ENCODE results near the gene CXCL14.

DNA sequence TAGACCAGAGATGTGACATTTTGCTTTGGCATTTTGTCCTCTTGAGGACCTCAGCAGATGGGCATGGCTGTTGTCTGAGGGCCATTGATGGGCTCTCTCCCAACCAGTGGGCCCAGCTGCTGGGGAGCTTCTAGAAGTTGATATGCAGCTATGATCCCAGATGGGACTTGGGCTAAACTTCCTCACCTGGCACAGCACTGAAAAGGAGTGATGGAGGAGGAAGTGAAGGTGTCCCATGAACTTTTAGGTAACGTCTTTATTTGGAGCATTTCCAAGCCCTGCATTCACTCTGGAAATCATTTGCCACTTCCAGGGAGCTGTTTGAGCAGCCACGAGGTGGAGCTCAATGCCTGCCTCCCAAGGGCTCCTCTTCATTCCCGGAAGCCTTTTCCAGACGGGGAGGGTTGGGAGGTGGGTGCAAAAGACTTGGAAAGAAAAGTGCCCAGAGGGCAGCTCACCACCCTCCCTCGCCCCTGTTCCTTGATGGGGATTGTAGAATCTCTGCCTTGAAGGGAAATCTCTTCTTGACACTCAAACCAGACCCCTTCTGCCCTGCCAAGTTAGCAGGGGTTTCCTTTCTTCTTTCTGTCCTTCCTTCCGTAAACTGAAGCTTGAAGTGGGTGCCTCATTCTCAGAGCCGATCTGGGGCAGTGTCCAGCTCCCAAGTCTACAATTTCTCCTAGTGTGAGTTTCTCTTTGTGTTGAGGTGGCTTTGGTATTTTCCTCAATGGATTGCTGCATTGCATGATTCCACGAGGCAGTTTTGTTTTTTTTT, 24.9 kb downstream of the CXCL14 start:
- TF ChIP-seq, protein P1, sequence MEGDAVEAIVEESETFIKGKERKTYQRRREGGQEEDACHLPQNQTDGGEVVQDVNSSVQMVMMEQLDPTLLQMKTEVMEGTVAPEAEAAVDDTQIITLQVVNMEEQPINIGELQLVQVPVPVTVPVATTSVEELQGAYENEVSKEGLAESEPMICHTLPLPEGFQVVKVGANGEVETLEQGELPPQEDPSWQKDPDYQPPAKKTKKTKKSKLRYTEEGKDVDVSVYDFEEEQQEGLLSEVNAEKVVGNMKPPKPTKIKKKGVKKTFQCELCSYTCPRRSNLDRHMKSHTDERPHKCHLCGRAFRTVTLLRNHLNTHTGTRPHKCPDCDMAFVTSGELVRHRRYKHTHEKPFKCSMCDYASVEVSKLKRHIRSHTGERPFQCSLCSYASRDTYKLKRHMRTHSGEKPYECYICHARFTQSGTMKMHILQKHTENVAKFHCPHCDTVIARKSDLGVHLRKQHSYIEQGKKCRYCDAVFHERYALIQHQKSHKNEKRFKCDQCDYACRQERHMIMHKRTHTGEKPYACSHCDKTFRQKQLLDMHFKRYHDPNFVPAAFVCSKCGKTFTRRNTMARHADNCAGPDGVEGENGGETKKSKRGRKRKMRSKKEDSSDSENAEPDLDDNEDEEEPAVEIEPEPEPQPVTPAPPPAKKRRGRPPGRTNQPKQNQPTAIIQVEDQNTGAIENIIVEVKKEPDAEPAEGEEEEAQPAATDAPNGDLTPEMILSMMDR (IDR thresholded peaks at IDR 0.05): peak in 4 of 5 experiments; percentile 17 to 35 (median 22)
- TF ChIP-seq POLR2AphosphoS5 (IDR thresholded peaks at IDR 0.05) (no peak), POLR2A (IDR thresholded peaks at IDR 0.05) (no peak), EP300 (IDR thresholded peaks at IDR 0.05; ENCODE audit: low read depth) (no peak)
